ENCODE measurements around the gene KCNMA1.

GRCh38 chr10:77639756-77640155 is 2.1 kb upstream of the KCNMA1 start:
- TF ChIP-seq ZNF274 (IDR thresholded peaks at IDR 0.05; ENCODE audit: low read depth, low read length), result no peak
- no peak for TF ChIP-seq YY1 (IDR thresholded peaks at IDR 0.05; ENCODE audit: insufficient read depth, insufficient read length)

All from NT2/D1 (cell line).